KMS-11 (cell line): ENCODE measurements around the gene OCA2.

Experiments
- H2AFZ ChIP-seq: fragments of 200-600 bp; sonication (generic); 2 replicates; pipeline ENCODE4 v1.6.1; 2016; ENCODE audit warnings: antibody characterized with exemption, mixed run types, low read depth
- H3K27ac ChIP-seq: fragments of 200-600 bp; sonication (generic); 2 replicates; pipeline ENCODE4 v1.6.1; 2016; ENCODE audit warnings: mild to moderate bottlenecking, mixed run types
- H3K27me3 ChIP-seq: fragments of 200-600 bp; sonication (generic); 2 replicates; pipeline ENCODE4 v1.6.1; 2017; ENCODE audit warnings: mild to moderate bottlenecking, low read depth, mixed run types, moderate library complexity; ENCODE audit not compliant: insufficient read depth
- H3K36me3 ChIP-seq: fragments of 200-600 bp; sonication (generic); 2 replicates; pipeline ENCODE4 v1.6.1; 2017; ENCODE audit warnings: mild to moderate bottlenecking, mixed run types; ENCODE audit not compliant: insufficient read depth
- H3K4me1 ChIP-seq: fragments of 200-600 bp; sonication (generic); 2 replicates; pipeline ENCODE4 v1.6.1; 2016; ENCODE audit warnings: mild to moderate bottlenecking, low read depth, mixed run types; ENCODE audit not compliant: poor library complexity, severe bottlenecking
- H3K4me2 ChIP-seq: fragments of 200-600 bp; sonication (generic); 2 replicates; pipeline ENCODE4 v1.7.0; 2016; ENCODE audit warnings: mild to moderate bottlenecking, mixed run types
- H3K4me3 ChIP-seq: fragments of 200-600 bp; sonication (generic); IDR thresholded peaks from 2 replicates; pipeline ENCODE4 v1.6.1; 2017; ENCODE audit warnings: low read depth, low read length, mixed read lengths; ENCODE audit not compliant: insufficient read depth
- H3K79me2 ChIP-seq: fragments of 200-600 bp; sonication (generic); 2 replicates; pipeline ENCODE4 v1.6.1; 2016; ENCODE audit warnings: low read depth, mixed run types; ENCODE audit not compliant: insufficient read depth
- H3K9ac ChIP-seq: fragments of 200-600 bp; sonication (generic); 2 replicates; pipeline ENCODE4 v1.6.1; 2016; ENCODE audit warnings: mild to moderate bottlenecking, mixed run types
- H4K20me1 ChIP-seq: fragments of 200-600 bp; sonication (generic); 2 replicates; pipeline ENCODE4 v1.6.1; 2016; ENCODE audit warnings: mild to moderate bottlenecking, mixed run types; ENCODE audit not compliant: insufficient read depth
- TF ChIP-seq, protein P1 (sequence below): fragments of 200-600 bp; sonication (generic); conservative IDR thresholded peaks from 2 replicates; pipeline ENCODE4 v1.6.1; 2017; ENCODE audit warnings: low read depth, mild to moderate bottlenecking, antibody characterized with exemption, low read length, moderate library complexity, mixed read lengths

The OCA2 gene

DNA sequence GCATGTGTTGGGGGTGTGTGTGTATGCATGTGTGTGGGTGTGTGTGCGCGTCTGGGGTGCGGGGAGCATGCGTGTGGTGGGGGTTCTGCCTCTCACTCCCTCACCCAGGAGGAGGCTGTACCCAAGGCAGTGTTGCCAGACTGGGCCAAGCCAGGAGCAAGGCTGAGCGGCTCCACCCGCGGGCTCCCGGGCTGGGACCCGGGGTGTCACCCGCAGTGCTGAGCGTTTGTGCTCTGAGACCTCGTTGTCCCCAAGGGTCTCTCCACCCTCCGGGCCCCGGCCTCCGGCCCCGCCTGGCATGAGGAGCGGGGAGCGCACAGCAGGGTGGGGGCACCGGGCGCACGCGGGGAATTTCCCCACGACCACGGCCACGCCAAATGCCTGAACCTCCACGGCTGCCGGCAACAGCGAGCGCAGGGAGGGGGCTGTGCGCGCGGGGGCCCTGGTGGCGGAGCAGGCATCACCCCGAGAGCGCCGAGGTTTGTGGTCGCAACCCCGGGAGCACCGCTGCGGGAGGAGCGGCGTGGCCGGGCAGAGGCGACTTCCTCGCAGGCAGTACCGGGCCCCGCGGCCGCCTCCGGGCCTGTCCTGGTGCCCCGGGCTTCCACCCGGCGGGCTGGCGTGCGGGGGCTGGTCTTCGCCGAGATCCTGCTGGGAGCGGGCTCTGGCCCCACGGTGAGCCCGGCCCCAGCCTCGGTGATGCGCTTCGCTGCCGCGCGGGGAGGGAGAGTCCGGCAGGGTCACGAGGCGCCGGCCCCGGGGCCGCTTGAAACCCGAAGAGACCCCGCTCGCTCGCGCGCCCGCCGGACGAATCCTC lies 7.4 kb upstream of the OCA2 start:
- no peak overlapping the region for H3K9ac ChIP-seq
- no peak overlapping the region for H3K27ac ChIP-seq
- no peaks in the 10 kb centered on the region for H3K4me1 ChIP-seq
- no peaks in the 10 kb centered on the region for H3K36me3 ChIP-seq
- H2AFZ ChIP-seq: no peak overlapping the region
- TF ChIP-seq, protein P1, sequence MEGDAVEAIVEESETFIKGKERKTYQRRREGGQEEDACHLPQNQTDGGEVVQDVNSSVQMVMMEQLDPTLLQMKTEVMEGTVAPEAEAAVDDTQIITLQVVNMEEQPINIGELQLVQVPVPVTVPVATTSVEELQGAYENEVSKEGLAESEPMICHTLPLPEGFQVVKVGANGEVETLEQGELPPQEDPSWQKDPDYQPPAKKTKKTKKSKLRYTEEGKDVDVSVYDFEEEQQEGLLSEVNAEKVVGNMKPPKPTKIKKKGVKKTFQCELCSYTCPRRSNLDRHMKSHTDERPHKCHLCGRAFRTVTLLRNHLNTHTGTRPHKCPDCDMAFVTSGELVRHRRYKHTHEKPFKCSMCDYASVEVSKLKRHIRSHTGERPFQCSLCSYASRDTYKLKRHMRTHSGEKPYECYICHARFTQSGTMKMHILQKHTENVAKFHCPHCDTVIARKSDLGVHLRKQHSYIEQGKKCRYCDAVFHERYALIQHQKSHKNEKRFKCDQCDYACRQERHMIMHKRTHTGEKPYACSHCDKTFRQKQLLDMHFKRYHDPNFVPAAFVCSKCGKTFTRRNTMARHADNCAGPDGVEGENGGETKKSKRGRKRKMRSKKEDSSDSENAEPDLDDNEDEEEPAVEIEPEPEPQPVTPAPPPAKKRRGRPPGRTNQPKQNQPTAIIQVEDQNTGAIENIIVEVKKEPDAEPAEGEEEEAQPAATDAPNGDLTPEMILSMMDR: no peak
- no peak overlapping the region for H3K4me3 ChIP-seq
- H4K20me1 ChIP-seq: no peaks in the 10 kb centered on the region
- H3K4me2 ChIP-seq: no peak overlapping the region
- H3K27me3 ChIP-seq: no peaks in the 10 kb centered on the region
- no peaks in the 10 kb centered on the region for H3K79me2 ChIP-seq

DNA sequence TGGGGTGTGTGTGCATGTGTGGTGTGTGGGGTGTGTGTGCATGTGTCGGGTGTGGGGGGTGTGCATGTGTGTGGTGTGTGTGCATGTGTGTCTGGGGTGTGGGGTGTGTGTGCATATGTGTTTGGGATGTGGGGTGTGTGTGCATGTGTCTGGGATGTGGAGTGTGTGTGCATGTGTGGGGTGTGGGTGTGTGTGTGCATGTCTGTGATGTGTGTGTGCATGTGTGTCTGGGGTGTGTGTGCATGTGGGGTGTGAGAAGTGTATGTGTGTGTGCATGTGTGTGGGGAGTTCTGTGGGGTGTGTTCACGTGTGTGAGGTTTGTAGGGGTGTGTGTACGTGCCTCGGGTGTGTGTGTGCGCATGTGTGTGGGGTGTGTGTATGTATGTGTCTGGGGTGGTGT lies 6.7 kb upstream of the OCA2 start:
- H3K9ac ChIP-seq: no peak overlapping the region
- no peaks in the 10 kb centered on the region for H3K27me3 ChIP-seq
- H3K79me2 ChIP-seq: no peaks in the 10 kb centered on the region
- TF ChIP-seq, protein P1: no peak
- H4K20me1 ChIP-seq: no peaks in the 10 kb centered on the region
- H3K36me3 ChIP-seq: no peaks in the 10 kb centered on the region
- no peak overlapping the region for H3K4me2 ChIP-seq
- no peak overlapping the region for H3K27ac ChIP-seq
- no peaks in the 10 kb centered on the region for H3K4me1 ChIP-seq
- no peak overlapping the region for H2AFZ ChIP-seq
- no peak overlapping the region for H3K4me3 ChIP-seq

GRCh38 chr15:28105224-28105791 lies 6.2 kb upstream of the OCA2 start:
- Histone ChIP-seq H3K36me3 (no peaks in the 10 kb centered on the region), H2AFZ (no peak overlapping the region), H4K20me1 (no peaks in the 10 kb centered on the region), H3K27me3 (no peaks in the 10 kb centered on the region), H3K27ac (no peak overlapping the region), H3K79me2 (no peaks in the 10 kb centered on the region), H3K4me2 (no peak overlapping the region), H3K4me3 (no peak overlapping the region), H3K4me1 (no peaks in the 10 kb centered on the region), H3K9ac (no peak overlapping the region)
- TF ChIP-seq, protein P1: no peak

DNA sequence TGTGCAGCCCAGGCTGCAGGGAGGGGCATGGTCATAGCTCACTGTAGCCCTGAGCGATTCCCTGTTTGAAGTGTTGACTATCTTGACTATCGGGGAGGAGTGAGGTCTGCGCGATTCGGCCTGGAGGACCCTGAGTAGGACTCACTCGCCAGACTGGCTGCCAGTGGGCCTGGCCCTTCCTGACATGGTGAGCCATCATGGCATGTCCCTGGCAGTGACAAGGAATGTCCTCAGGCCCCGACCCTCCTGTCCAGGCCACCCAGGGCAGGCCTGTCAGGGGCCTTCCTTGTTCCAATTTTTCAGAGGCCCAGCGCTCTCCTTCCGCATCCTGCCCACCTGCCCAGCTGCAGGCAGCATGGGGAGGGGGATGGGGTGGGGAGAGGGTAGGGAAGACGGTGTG lies 5.2 kb upstream of the OCA2 start:
- H3K36me3 ChIP-seq: no peaks in the 10 kb centered on the region
- H3K4me2 ChIP-seq: no peak overlapping the region
- no peaks in the 10 kb centered on the region for H3K79me2 ChIP-seq
- no peak overlapping the region for H2AFZ ChIP-seq
- H3K27me3 ChIP-seq: no peaks in the 10 kb centered on the region
- H3K4me1 ChIP-seq: no peaks in the 10 kb centered on the region
- TF ChIP-seq, protein P1: no peak
- H4K20me1 ChIP-seq: no peaks in the 10 kb centered on the region
- no peak overlapping the region for H3K9ac ChIP-seq
- no peak overlapping the region for H3K4me3 ChIP-seq
- H3K27ac ChIP-seq: no peak overlapping the region
